GM12801 (cell line): Measurements from ENCODE around the gene SRGAP1.

ENCODE experiments used
- CTCF ChIP-seq: IDR thresholded peaks from one replicate; pipeline ENCODE4 v1.5.1; 2011; ENCODE audit warnings: control low read depth; ENCODE audit not compliant: insufficient read length; ENCODE audit errors: extremely low read depth

The SRGAP1 gene

GRCh38 chr12:63978519-63978918 lies 134.0 kb downstream of the SRGAP1 start:
- no peak for TF ChIP-seq CTCF

DNA sequence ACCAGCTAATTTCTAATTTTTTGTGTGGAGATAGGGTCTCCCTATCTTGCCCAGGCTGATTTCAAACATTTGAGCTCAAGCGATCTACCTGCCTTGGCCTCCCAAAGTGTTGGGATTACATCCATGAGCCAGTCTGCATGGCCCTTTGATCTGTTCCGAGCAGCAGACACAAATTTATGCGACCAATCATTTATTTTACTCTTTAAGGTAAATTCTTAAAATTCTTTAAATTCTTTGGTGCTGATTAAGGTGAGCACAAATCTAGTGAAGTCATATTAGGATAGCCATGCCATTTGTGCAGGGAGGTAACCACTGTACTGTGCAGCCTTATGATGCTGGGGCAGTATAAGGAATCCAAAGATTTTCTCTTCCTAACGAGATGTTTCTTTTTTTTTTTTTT lies 135.7 kb downstream of the SRGAP1 start:
- no peak for TF ChIP-seq CTCF

DNA sequence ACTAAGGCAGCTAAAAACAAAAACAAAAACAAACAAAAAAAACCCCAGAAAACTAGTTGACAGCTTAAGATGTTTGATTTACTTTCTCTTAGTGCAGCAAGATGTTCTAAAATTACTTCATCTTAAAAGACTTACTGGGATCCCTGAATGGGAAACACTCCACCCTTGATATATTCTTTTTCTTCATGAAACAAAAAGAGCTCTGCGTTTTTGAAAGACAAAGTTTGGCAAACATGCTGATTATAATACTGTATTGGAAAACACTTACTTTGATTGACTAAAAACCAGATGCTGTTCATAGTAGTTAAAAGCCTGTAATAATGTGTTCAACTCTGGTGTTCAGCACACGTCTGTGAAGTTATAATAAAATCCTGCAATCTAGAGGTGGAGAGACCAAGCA lies 136.8 kb downstream of the SRGAP1 start:
- no peak for TF ChIP-seq CTCF

DNA sequence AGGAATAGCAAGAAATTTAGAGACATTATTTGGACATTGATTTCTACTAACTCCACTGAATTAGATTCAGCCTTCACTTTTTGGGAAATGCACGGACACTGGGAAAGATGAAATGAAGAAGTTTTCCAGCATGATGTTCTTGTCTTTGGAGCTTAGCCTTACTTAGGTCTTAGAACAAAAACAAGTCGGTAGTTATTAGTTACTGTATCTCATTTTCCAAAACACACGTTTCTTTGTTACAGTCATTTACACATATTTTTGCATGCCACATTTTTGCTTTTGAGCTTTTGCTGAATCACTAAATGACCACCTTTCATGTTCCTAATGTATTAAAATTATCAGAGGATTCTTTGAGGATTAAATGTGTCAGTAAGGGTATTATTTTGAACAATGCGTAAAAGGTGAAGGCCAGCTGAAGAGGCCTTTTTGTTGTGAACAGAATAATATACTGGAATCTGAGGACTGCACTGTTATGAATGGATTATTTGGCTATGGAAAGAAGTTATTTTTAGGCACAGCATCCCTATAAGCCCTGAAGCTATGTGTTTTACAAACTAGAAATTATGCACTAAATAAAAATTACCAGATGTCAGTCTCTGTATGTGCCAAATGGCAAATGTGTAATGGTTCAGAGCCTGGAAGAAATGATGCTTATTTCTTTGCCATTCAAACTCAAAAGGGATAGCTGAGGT lies 138.2 kb downstream of the SRGAP1 start:
- TF ChIP-seq CTCF, result no peak

DNA sequence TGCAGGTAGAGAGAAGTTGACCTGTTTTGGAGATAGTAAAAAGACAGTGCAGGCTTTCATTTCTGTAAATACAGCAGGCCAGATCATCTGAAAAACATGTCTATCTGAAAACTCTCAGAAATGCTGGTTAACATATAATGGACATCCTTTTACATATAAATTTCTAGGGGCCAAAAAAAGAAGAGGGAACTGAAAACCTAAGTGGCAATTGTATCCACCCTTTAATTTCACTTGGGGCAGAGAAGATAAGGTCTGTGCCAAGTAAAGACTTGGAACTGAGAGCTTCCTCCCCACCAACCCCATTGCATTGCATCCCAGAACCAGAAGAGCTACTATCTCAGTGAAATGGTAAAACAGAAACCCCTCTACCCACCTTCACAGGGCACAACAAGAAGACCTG lies 141.0 kb downstream of the SRGAP1 start:
- TF ChIP-seq CTCF, result no peak

- TF ChIP-seq CTCF, result no peak
Observed at GRCh38 chr12:63985945-63986344, 141.4 kb downstream of the SRGAP1 start.

DNA sequence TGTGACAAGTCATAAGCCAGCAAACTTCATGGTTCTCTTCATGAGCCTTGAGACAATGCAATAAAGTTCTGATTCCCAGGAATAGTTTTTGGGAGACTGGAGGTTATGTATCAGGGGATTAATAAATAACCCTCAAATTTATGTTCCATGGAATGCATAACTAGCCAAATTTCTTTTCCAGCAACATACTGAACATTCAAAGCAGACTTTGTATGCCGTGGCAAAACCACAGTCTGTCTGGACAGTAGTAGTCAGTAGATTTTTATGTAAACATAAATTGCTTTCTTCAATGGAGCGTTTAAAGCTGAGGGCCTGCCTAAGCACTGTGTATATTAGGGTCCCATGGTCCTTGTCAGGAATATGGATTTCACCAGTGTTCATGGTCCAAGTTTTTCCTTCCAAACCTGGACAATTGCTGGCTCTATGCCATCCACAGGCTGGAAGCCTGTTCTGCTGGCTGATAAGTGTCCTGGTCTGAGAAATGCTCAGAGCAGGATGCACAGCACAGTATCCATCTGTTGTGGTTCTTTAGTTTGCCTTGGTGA lies 144.9 kb downstream of the SRGAP1 start:
- no peak for TF ChIP-seq CTCF
